Kidney glomerular epithelial cell (primary cell): ENCODE results near the gene SPN.
"Not testable (repeated sequence)": the region's sequence is repeated elsewhere in the genome, so short reads cannot be mapped to it uniquely, and the experiment has no call there.

Experiments used
- DNase-seq: peaks from one replicate; lab custom pipeline; 2025; lab: John Stamatoyannopoulos, UW

The SPN gene

DNA sequence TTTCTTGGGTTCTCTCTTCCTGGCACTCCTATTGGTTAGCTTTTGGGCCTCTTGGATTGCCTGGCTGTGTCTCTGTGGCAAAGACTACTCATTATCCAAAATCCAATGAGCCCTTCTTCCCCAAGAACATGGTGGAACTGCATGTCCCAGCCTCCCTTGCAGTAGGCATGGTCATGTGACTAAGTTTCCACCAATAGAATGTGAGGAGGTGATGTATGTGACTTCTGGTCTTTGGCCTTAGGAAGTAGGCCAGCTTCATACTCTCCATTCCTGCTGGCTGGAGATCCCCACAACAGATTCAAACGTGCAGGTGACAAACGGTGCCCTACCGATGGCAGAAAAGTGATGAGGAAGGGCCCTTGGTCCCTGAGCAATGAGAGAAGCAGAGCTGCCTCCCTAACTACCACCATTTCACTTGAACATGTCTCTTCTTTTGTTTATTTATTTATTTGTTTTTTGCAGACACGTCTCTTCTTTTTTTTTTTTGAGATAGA, 17.3 kb upstream of the SPN start:
- no peak for DNase-seq

DNA sequence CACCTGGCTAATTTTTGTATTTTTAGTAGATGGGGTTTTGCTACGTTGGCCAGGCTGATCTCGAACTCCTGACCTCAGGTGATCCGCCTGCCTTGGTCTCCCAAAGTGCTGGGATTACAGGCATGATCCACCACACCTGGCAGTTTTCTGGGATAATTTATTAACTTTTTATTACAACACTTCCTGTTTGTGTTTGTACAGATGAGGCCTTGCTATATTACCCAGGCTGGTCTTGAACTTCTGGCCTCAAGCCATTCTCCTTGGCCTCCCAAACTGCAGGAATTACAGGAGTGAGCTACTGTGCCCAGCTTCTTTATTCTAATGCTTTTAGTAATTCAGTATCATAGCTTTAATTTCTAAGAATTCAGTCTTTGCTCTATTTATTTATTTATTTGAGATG, 16.1 kb upstream of the SPN start:
- no peak for DNase-seq

GRCh38 chr16:29649588-29650494, 13.2 kb upstream of the SPN start:
- DNase-seq = peak; percentile 12

- DNase-seq = no peak
Measured at GRCh38 chr16:29650771-29651170, 12.3 kb upstream of the SPN start.

DNA sequence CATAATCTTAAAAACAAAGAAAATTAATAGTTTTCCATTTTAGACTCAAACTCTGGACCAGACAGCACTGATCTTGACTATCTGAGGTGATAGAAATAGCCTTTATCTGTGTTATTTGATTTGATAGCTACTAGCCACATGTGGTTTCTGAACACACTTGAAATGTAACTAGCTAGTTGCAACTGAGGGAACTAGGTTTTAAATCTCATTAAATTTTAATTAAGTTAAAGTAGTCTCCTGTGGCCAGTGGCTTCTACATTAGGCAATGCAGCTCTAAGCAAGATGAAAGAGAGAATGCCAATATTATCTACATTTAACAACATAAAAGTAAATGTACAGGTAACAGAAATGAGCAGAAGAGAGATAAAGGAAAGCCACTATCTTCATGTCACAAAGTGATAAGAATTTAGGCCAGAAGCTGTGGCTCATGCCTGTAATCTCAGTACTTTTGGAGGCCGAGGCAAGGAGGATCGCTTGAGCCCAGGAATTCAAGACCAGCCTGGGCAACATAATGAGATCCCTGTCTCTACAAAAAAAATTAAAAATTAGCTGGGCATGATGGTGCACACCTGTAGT, 11.2 kb upstream of the SPN start:
- DNase-seq = no peak

- no peak for DNase-seq
Measured at GRCh38 chr16:29653471-29653870, 9.6 kb upstream of the SPN start.

DNA sequence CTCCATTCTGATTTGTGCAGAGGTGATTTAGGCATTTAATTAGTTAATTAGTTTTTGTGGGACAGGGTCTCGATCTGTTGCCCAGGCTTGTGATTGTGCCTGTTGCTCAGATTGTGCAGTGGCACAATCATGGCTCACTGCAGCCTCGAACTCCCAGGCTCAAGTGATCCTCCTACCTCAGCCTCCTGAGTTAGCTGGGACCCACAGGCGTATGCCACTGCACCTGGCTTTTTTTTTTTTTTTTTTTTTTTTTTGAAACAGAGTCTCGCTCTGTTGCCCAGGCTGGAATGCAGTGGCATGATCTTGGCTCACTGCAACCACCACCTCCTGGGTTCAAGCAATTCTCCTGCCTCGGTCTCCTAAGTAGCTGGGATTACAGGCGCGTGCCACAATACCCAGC, 9.2 kb upstream of the SPN start:
- not testable (repeated sequence) for DNase-seq

DNA sequence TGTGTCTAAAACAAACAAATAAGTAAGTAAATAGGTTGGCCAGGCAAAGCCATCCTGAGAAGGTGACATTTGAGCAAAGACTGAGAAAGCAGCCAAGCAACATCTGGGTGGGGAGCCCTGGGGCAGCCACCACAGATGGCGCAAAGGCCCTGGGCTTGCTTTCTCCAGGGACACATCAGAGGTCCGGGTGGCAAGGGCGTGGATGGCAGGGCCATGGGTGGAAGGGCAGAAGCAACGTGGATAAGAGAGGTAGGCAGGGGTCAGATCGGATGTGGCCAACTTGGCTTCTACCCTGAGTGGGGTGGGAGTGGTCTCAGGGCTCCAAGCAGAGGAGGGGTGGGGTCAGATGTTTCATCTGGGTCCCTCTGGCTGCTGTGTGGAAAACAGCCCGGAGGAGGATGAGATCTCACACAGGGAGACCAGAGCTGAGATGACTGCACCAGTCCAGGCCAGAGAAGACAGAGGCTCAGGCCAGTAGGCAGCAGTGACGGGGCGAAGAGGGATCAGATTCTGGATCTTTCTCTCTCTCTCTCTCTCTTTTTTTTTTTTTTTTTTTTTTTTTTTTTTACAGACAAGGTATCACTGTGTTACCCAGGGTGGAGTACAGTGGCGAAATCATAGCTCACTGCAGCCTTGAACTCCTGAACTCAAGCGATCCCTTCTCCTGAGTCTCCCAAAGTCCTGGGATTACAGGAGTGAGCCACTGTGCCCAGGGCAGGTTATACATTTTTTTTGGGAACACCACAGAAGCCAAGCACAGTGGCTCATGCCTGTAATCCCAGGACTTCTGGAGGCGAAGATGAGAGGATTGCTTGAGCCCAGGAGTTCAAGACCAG, 6.1 kb upstream of the SPN start:
- DNase-seq = no peak

- no peak for DNase-seq
Measured at GRCh38 chr16:29658705-29659104, 4.3 kb upstream of the SPN start.

- no peak for DNase-seq
Measured at GRCh38 chr16:29662000-29662728, 883 bp upstream of the SPN start.

- DNase-seq = no peak
Measured at GRCh38 chr16:29662729-29663015, 375 bp upstream of the SPN start.

DNA sequence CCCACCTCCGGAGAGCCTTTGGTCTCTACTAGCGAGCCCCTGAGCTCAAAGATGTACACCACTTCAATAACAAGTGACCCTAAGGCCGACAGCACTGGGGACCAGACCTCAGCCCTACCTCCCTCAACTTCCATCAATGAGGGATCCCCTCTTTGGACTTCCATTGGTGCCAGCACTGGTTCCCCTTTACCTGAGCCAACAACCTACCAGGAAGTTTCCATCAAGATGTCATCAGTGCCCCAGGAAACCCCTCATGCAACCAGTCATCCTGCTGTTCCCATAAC, 702 bp downstream of the SPN start:
- no peak for DNase-seq

- no peak for DNase-seq
Measured at GRCh38 chr16:29664091-29664921, 1.3 kb downstream of the SPN start.

DNA sequence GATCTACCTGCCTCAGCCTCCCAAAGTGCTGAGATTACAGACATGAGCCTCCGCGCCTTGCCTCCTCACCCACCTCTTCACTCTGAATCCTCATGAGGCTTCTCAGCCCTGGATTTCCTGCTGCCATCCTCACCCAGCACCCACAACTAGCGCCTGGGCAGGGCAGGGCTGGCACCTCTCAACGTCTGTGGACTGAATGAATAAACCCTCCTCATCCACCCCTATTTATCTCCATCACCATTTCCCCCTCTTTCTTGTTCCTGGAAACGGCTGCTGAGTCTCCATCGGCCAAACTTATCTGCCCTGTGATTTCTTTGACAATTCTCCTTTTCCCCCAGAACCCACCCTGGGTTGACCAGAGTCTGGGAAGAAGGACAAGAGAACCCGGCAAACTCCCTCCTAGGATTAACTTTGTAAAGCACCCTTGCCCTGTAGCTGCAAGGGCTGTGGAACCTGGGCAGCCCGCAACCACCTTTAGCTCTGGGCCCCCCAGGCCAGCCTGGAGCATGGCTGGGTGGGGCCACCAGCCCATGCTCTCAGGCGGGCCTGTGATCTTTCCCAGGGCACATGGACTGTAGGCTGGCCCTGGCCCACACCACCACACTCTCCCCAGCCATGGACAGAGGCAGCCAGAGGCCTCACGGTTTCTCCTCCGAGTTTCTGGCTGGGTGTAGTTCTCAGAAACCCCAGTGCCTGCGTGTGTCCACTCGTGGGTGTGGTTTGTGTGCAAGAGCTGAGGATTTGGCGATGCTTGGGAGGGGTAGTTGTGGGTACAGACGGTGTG, 2.4 kb downstream of the SPN start:
- no peak for DNase-seq

GRCh38 chr16:29667322-29667610, 4.2 kb downstream of the SPN start:
- not testable (repeated sequence) for DNase-seq

- DNase-seq = no peak
Measured at GRCh38 chr16:29667755-29668154, 4.7 kb downstream of the SPN start.

- DNase-seq = no peak
Measured at GRCh38 chr16:29668267-29668666, 5.2 kb downstream of the SPN start.

DNA sequence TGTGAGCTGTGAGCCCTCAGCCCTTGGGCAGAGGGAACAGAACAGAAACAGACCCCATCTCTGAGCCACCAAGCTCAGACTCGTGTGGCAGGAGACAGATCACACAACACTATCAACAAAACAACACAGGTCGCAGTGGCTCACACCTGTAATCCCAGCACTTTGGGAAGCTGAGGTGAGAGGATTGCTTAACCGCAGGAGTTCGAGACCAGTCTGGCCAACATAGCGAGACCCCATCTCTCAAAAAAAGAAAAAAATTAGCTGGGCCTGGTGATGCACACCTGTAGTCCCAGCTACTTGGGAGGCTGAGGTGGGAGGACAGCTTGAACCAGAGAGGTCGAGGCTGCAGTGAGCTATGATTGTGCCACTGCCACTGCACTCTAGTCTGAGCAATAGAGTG, 10.5 kb downstream of the SPN start:
- no peak for DNase-seq

DNA sequence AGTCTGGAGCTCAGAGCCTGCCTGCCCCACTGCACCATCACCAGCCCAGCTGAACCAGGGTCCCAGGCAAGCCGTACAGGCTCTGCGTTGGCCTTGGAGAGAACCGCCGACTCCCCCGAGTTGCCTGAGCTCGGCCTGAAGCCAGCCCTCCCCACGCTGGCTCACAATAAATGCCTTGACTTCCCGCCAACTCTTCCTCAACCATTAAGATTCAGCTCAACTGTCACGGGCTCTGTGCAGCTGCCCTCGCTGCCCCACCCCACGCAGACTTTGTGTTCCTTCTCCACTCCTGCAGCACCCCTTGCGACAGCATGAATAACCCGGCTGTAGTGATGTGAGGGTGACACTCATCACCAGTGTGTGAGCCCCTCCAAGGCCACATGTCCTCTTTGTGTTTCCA, 11.1 kb downstream of the SPN start:
- DNase-seq = peak; percentile 37

DNA sequence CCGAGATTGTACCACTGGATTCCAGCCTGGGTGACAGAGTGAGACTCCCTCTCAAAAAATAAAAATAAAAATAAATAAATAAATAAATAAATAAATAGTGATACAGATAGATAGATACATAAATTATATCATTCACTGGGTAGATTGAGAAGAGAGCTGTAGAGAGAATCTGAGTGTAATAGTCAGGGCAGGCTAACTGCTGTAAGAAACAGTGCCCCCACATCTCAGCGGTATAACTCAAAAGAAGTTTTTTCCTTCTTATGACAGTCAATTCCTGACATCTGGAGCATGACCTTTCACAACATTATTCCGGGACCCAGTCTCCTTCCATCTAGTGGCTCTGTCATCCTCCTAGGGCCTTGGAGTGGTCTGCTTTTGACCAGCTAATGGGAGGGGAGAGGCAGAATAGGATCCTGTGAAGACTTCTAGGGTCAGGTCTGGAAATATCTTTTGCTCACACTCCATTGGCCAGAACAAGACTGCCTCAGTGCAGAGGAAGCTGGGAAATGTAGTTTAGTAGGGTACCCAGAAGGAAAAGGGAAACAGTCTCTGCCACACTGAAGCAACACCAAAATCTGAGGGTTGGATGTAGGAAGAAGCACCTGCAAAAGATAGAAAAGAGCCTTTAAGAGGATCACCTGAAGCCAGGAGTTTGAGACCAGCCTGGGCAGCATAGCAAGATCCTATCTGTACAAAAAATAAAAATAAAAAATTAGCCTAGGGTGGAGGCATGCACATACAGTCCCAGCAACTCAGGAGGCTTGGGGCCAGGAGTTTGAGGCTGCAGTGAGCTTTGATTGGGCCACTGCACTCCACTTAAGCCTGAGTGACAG, 13.0 kb downstream of the SPN start:
- DNase-seq = no peak
